Glomerular visceral epithelial cell (primary cell): Measurements from ENCODE around the gene ZCRB1.

Experiments
- DNase-seq: peaks from one replicate; pipeline ENCODE4 v3.0.0-alpha.2; 2016; ENCODE audit errors: extremely low spot score

Gene ZCRB1

GRCh38 chr12:42278128-42278510 lies 47.8 kb downstream of the ZCRB1 start:
- no peak for DNase-seq

- DNase-seq = no peak
Measured at GRCh38 chr12:42277396-42278127, 48.3 kb downstream of the ZCRB1 start.

- DNase-seq = no peak
Measured at GRCh38 chr12:42275499-42275898, 50.4 kb downstream of the ZCRB1 start.

GRCh38 chr12:42273706-42274105 lies 52.2 kb downstream of the ZCRB1 start:
- DNase-seq = no peak

- no peak for DNase-seq
Measured at GRCh38 chr12:42270596-42270995, 55.3 kb downstream of the ZCRB1 start.

- DNase-seq = no peak
Measured at GRCh38 chr12:42267413-42268190, 58.3 kb downstream of the ZCRB1 start.

GRCh38 chr12:42266579-42267230 lies 59.2 kb downstream of the ZCRB1 start:
- DNase-seq = no peak

GRCh38 chr12:42262271-42262670 lies 63.6 kb downstream of the ZCRB1 start:
- no peak for DNase-seq
